SH-SY5Y (cell line): Measurements from ENCODE around the gene SLC39A2.

Experiments used
- GATA2 ChIP-seq: IDR thresholded peaks from 2 replicates; pipeline ENCODE4 v1.6.1; 2011; ENCODE audit warnings: mild to moderate bottlenecking, low read depth, low read length
- GATA3 ChIP-seq: IDR thresholded peaks from 2 replicates; pipeline ENCODE4 v1.6.1; 2011; ENCODE audit warnings: low read depth, mild to moderate bottlenecking, low read length, moderate library complexity

DNA sequence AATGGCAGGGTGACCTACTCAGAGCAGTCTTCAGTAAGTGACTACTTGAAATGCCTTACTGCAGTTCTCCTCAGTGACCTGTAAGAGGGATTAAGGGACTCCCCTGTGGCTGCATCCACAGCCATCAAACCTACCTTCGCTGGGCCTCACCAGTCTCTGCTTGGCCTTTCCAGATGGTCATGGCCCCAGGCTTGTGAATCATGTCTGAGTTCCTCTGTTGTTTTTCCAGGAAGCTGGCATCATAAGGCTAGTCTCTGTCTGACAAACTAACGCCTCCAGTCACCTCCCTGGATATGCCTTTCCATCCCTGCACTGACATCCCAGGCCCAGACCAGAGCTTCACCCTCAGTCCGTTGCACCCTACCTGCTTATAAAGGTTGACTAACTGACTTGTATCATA is 29.8 kb upstream of the SLC39A2 start:
- TF ChIP-seq GATA2 (no peak), GATA3 (no peak)
